ENCODE results near the gene SLIT3.

The SLIT3 gene

GRCh38 chr5:168887931-168888330 lies 413.0 kb downstream of the SLIT3 start:
- no peak for DNase-seq (ENCODE audit: low spot score)

- DNase-seq (ENCODE audit: low spot score) = no peak
These were observed 414.8 kb downstream of the SLIT3 start for GRCh38 chr5:168886157-168886556.

GRCh38 chr5:168885324-168886120 lies 415.4 kb downstream of the SLIT3 start:
- DNase-seq (ENCODE audit: low spot score) = no peak

- no peak for DNase-seq (ENCODE audit: low spot score)
These were observed 416.9 kb downstream of the SLIT3 start for GRCh38 chr5:168883991-168884390.

- DNase-seq (ENCODE audit: low spot score) = no peak
These were observed 417.6 kb downstream of the SLIT3 start for GRCh38 chr5:168883281-168883741.

- no peak for DNase-seq (ENCODE audit: low spot score)
These were observed 418.7 kb downstream of the SLIT3 start for GRCh38 chr5:168882283-168882682.

- no peak for DNase-seq (ENCODE audit: low spot score)
These were observed 419.4 kb downstream of the SLIT3 start for GRCh38 chr5:168881427-168882149.

GRCh38 chr5:168879929-168880328 lies 421.0 kb downstream of the SLIT3 start:
- DNase-seq (ENCODE audit: low spot score) = no peak

- DNase-seq (ENCODE audit: low spot score) = peak; percentile 67
These were observed 421.6 kb downstream of the SLIT3 start for GRCh38 chr5:168879331-168879730.

- DNase-seq (ENCODE audit: low spot score) = peak; percentile 74
These were observed 422.7 kb downstream of the SLIT3 start for GRCh38 chr5:168878135-168878745.

GRCh38 chr5:168877132-168877892 lies 423.6 kb downstream of the SLIT3 start:
- peak; percentile 96 for DNase-seq (ENCODE audit: low spot score)

- DNase-seq (ENCODE audit: low spot score) = no peak
These were observed 424.5 kb downstream of the SLIT3 start for GRCh38 chr5:168876419-168876818.

GRCh38 chr5:168875832-168876231 lies 425.1 kb downstream of the SLIT3 start:
- peak; percentile 93 for DNase-seq (ENCODE audit: low spot score)

GRCh38 chr5:168874713-168875380 lies 426.1 kb downstream of the SLIT3 start:
- peak; percentile 89 for DNase-seq (ENCODE audit: low spot score)

GRCh38 chr5:168872246-168872645 lies 428.7 kb downstream of the SLIT3 start:
- no peak for DNase-seq (ENCODE audit: low spot score)

- DNase-seq (ENCODE audit: low spot score) = no peak
These were observed 430.0 kb downstream of the SLIT3 start for GRCh38 chr5:168870910-168871309.

GRCh38 chr5:168869615-168870227 lies 431.2 kb downstream of the SLIT3 start:
- no peak for DNase-seq (ENCODE audit: low spot score)

- no peak for DNase-seq (ENCODE audit: low spot score)
These were observed 433.7 kb downstream of the SLIT3 start for GRCh38 chr5:168867241-168867640.

GRCh38 chr5:168865968-168866367 lies 435.0 kb downstream of the SLIT3 start:
- DNase-seq (ENCODE audit: low spot score) = no peak

GRCh38 chr5:168863021-168863420 lies 437.9 kb downstream of the SLIT3 start:
- no peak for DNase-seq (ENCODE audit: low spot score)

- peak; percentile 97 for DNase-seq (ENCODE audit: low spot score)
These were observed 440.4 kb downstream of the SLIT3 start for GRCh38 chr5:168860503-168860902.

All from hematopoietic multipotent progenitor cell treated with erythropoietin and hydrocortisone succinate and interleukin-3 and kit ligand, for 15 days (in vitro differentiated cells).